GM12878 (cell line): ENCODE results near the gene HP1BP3. TPM values are rescaled to one million over a fixed set of nuclear protein-coding genes. Genes with fewer than 3 reads are reported as not detected.

Source experiments
- ATAC-seq: fragments of 200-7000 bp; cut with Tn5 transposase; 3 replicates; pipeline ENCODE4 v1.9.1; 2020; ENCODE audit warnings: mild to moderate bottlenecking, moderate library complexity
- BruUV-seq: library from RNA; stranded (reverse); fragments of 400-500 nt; replicated peaks from 2 replicates; lab custom pipeline; 2021; lab: Mats Ljungman, UMichigan
- CTCF ChIA-PET: fragments of 300-600 bp; sonication (Branson Sonifier 250); formaldehyde crosslinking; extraction: SDS; loops from one replicate; lab custom pipeline; 2021; ENCODE audit warnings: inconsistent platforms; lab: Yijun Ruan, JAX
- POLR2A ChIA-PET: fragments of 350-600 bp; formaldehyde crosslinking; extraction: SDS; loops from one replicate; lab custom pipeline; 2021; ENCODE audit warnings: inconsistent platforms; lab: Charles Lee
- RAD21 ChIA-PET: fragments of 300-600 bp; sonication (Branson Sonifier 250); formaldehyde crosslinking; loops from one replicate; lab custom pipeline; 2023; ENCODE audit warnings: antibody characterized with exemption; ENCODE audit not compliant: unreplicated experiment; lab: Charles Lee
- SMC1A ChIA-PET: fragments of 300-600 bp; sonication (Branson Sonifier 250); formaldehyde crosslinking; loops from one replicate; lab custom pipeline; 2023; ENCODE audit not compliant: unreplicated experiment, uncharacterized antibody; lab: Charles Lee
- DNase-seq: peaks from one replicate; pipeline ENCODE4 v3.0.0-alpha.2; 2011; ENCODE audit warnings: low read depth, low spot score
- FAIRE-seq: peaks from 3 replicates; lab custom pipeline; 2011; peaks lifted over from hg19 to GRCh38; lab: Jason Lieb, UNC
- H2AFZ ChIP-seq: 2 replicates; pipeline ENCODE4 v1.6.0; 2011; ENCODE audit warnings: low read depth, low read length, control low read depth; ENCODE audit not compliant: control insufficient read depth
- H3K27ac ChIP-seq: 2 replicates; pipeline ENCODE4 v1.5.1; 2011; ENCODE audit warnings: control low read depth; ENCODE audit not compliant: control insufficient read depth, insufficient read depth
- H3K27me3 ChIP-seq, 2 experiments: replicated peaks in 1 of 2; 2 replicates each; pipeline versions ENCODE4 v1.6.0 to v1.6.1; 2011; ENCODE audit warnings: low read length in 1 of 2; ENCODE audit not compliant: control insufficient read depth in 2 of 2, insufficient read depth in 2 of 2
- H3K36me3 ChIP-seq, 2 experiments: 2 replicates each; pipeline ENCODE4 v1.5.1; 2011; ENCODE audit warnings: low read length in 1 of 2; ENCODE audit not compliant: control insufficient read depth in 2 of 2, insufficient read depth in 2 of 2
- H3K4me1 ChIP-seq: 2 replicates; pipeline ENCODE4 v1.6.1; 2011; ENCODE audit warnings: mild to moderate bottlenecking, low read length, moderate library complexity, mixed read lengths; ENCODE audit not compliant: control insufficient read depth, insufficient read depth
- H3K4me2 ChIP-seq: 2 replicates; pipeline ENCODE4 v1.6.0; 2011; ENCODE audit warnings: control low read depth; ENCODE audit not compliant: control insufficient read depth, insufficient read depth
- H3K4me3 ChIP-seq: fragments of 200-600 bp; sonication (generic); 2 replicates; pipeline ENCODE4 v1.5.1; 2016
- H3K79me2 ChIP-seq: 2 replicates; pipeline ENCODE4 v1.6.0; 2011; ENCODE audit warnings: low read length; ENCODE audit not compliant: control insufficient read depth, insufficient read depth
- H3K9ac ChIP-seq: 2 replicates; pipeline ENCODE4 v1.8.0; 2011; ENCODE audit warnings: low read length, control low read depth, mixed read lengths; ENCODE audit not compliant: control insufficient read depth, insufficient read depth
- H3K9me3 ChIP-seq: replicated peaks from 3 replicates; pipeline ENCODE4 v1.5.1; 2011; ENCODE audit warnings: mild to moderate bottlenecking, low read length; ENCODE audit not compliant: control insufficient read depth, insufficient read depth
- H4K20me1 ChIP-seq: 2 replicates; pipeline ENCODE4 v1.6.0; 2011; ENCODE audit not compliant: control insufficient read depth, insufficient read depth
- ASH2L ChIP-seq: fragments of 300-600, 200-600 bp; sonication (generic); IDR thresholded peaks from 2 replicates; pipeline ENCODE4 v1.6.1; 2017; ENCODE audit warnings: low read depth, mild to moderate bottlenecking, borderline replicate concordance
- BMI1 ChIP-seq: fragments of 450-650 bp; IDR thresholded peaks from 2 replicates; pipeline ENCODE4 v1.6.1; 2016; ENCODE audit warnings: mild to moderate bottlenecking, moderate library complexity, borderline replicate concordance
- CUX1 ChIP-seq: IDR thresholded peaks from 2 replicates; pipeline ENCODE4 v1.6.1; 2012; ENCODE audit warnings: improper control_type of control experiment, low read depth, low read length; ENCODE audit not compliant: insufficient replicate concordance
- ETV6 ChIP-seq, 2 experiments: fragments of 450-650 bp in 1 of 2; IDR thresholded peaks in 1 of 2; conservative IDR thresholded peaks in 1 of 2; 2 replicates each; pipeline ENCODE4 v1.6.1; 2014; ENCODE audit warnings: antibody characterized with exemption in 1 of 2, borderline replicate concordance in 1 of 2, low read depth in 1 of 2, mild to moderate bottlenecking in 1 of 2, moderate library complexity in 1 of 2
- JUND ChIP-seq: IDR thresholded peaks from 2 replicates; pipeline ENCODE4 v1.6.1; 2012; ENCODE audit warnings: low read depth, mild to moderate bottlenecking, low read length, improper control_type of control experiment, moderate library complexity
- KAT2A ChIP-seq: conservative IDR thresholded peaks from 2 replicates; pipeline ENCODE4 v1.6.1; 2011; ENCODE audit warnings: low read depth, low read length; ENCODE audit not compliant: control insufficient read depth
- PAX5 ChIP-seq: IDR thresholded peaks from 2 replicates; pipeline ENCODE4 v1.6.1; 2011; ENCODE audit warnings: low read depth, low read length, borderline replicate concordance
- POLR2AphosphoS5 ChIP-seq: IDR thresholded peaks from 2 replicates; pipeline ENCODE4 v1.6.1; 2011; ENCODE audit warnings: mild to moderate bottlenecking, low read length, inconsistent platforms
- RAD51 ChIP-seq: fragments of 450-650 bp; IDR thresholded peaks from 2 replicates; pipeline ENCODE4 v1.6.1; 2016; ENCODE audit warnings: moderate library complexity, mild to moderate bottlenecking, inconsistent platforms
- RUNX3 ChIP-seq: IDR thresholded peaks from 2 replicates; pipeline ENCODE4 v1.6.1; 2012; ENCODE audit warnings: low read length, inconsistent platforms
- SMAD5 ChIP-seq: IDR thresholded peaks from 2 replicates; pipeline ENCODE4 v1.6.1; 2016; ENCODE audit warnings: antibody characterized with exemption, low read depth
- SMARCA5 ChIP-seq: fragments of 450-650 bp; IDR thresholded peaks from 2 replicates; pipeline ENCODE4 v1.6.1; 2017; ENCODE audit warnings: mild to moderate bottlenecking
- STAT1 ChIP-seq: fragments of 450-650 bp; conservative IDR thresholded peaks from 2 replicates; pipeline ENCODE4 v1.6.1; 2014; ENCODE audit warnings: antibody characterized with exemption, mild to moderate bottlenecking
- STAT3 ChIP-seq: IDR thresholded peaks from 2 replicates; pipeline ENCODE4 v1.6.1; 2011; ENCODE audit warnings: low read depth, low read length, improper control_type of control experiment
- TAF1 ChIP-seq: IDR thresholded peaks from 2 replicates; pipeline ENCODE4 v1.6.1; 2011; ENCODE audit warnings: mild to moderate bottlenecking, low read depth, low read length, borderline replicate concordance
- ZSCAN29 ChIP-seq: fragments of 450-650 bp; IDR thresholded peaks from 2 replicates; pipeline ENCODE4 v1.6.1; 2017; ENCODE audit warnings: mild to moderate bottlenecking, moderate library complexity
- WGBS: methylation state at CpG from one replicate; pipeline ENCODE4 v1.1.6; 2016; ENCODE audit warnings: low lambda C conversion rate; ENCODE audit not compliant: insufficient replicate concordance, insufficient coverage; ENCODE audit errors: missing lambda C conversion rate; 5-methylcytosine and 5-hydroxymethylcytosine counted together
- in situ Hi-C: fragments of 300-500 bp; cut with MboI; formaldehyde crosslinking; loops from 9 replicates; pipeline ENCODE4 v1.14.3; 2018; ENCODE audit warnings: mixed read lengths
- intact Hi-C: fragments of 100-400 bp; cut with micrococcal nuclease; formaldehyde crosslinking; loops from one replicate; pipeline ENCODE4 v1.14.2; 2022; ENCODE audit not compliant: unreplicated experiment
- polyA plus RNA-seq, 11 experiments: library from polyadenylated mRNA; depleted of rRNA in 4 of 11; unstranded in 6 of 11; stranded (reverse) in 5 of 11; fragments of >200 nt; fragmentation: Nextera tagmentation in 4 of 11; fragmentation: Illumina TruSeq in 1 of 11; extraction: Ambion mirVana in 4 of 11; extraction: Trizol in 1 of 11; gene quantifications; 1 replicate in 1 of 11; 2 replicates in 10 of 11; pipeline versions ENCODE4 v1.2.1 to v1.2.3, GENCODE V29; 2011 to 2016; ENCODE audit warnings: inconsistent platforms in 2 of 11, missing spikeins in 2 of 11, low read depth in 1 of 11
- total RNA-seq, 4 experiments: library from RNA; depleted of rRNA in 3 of 4; stranded (reverse); fragments of >200 nt in 3 of 4; fragmentation: Illumina TruSeq in 1 of 4; extraction: Trizol in 1 of 4; gene quantifications; 2 replicates each; pipeline versions ENCODE4 v1.2.1 to v1.2.3, GENCODE V29; 2013 to 2021
- TF ChIP-seq, protein P1 (sequence below): fragments of 450-650 bp; IDR thresholded peaks from 2 replicates; pipeline ENCODE4 v1.6.1; 2017; ENCODE audit warnings: antibody characterized with exemption, mild to moderate bottlenecking, moderate library complexity

Gene HP1BP3
- total and polyA plus RNA-seq, 10 of the 15 experiments (the other 5 are each of a cell fraction or from before 2014, with no cell fraction given), result 32.6 to 188 (median 133) TPM

GRCh38 chr1:20704390-20705202 is 82.5 kb downstream of the HP1BP3 start:
- ATAC-seq, result no peak
- BruUV-seq, result no TSS peak
- TF ChIP-seq ZSCAN29 (no peak), CUX1 (no peak), SMAD5 (no peak), ASH2L (no peak), SMARCA5 (no peak), BMI1 (no peak), PAX5 (no peak), STAT3 (no peak), RUNX3 (no peak), STAT1 (no peak), ETV6 (conservative IDR thresholded peaks at IDR 0.05 in 1 of 2, IDR thresholded peaks at IDR 0.05 in 1 of 2; ENCODE audit: borderline replicate concordance in 1 of 2, low read depth in 1 of 2) (no peak), KAT2A (no peak), TAF1 (no peak), POLR2AphosphoS5 (no peak), JUND (no peak), RAD51 (no peak)
- TF ChIP-seq, protein P1, sequence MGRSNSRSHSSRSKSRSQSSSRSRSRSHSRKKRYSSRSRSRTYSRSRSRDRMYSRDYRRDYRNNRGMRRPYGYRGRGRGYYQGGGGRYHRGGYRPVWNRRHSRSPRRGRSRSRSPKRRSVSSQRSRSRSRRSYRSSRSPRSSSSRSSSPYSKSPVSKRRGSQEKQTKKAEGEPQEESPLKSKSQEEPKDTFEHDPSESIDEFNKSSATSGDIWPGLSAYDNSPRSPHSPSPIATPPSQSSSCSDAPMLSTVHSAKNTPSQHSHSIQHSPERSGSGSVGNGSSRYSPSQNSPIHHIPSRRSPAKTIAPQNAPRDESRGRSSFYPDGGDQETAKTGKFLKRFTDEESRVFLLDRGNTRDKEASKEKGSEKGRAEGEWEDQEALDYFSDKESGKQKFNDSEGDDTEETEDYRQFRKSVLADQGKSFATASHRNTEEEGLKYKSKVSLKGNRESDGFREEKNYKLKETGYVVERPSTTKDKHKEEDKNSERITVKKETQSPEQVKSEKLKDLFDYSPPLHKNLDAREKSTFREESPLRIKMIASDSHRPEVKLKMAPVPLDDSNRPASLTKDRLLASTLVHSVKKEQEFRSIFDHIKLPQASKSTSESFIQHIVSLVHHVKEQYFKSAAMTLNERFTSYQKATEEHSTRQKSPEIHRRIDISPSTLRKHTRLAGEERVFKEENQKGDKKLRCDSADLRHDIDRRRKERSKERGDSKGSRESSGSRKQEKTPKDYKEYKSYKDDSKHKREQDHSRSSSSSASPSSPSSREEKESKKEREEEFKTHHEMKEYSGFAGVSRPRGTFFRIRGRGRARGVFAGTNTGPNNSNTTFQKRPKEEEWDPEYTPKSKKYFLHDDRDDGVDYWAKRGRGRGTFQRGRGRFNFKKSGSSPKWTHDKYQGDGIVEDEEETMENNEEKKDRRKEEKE, result no peak

More at GRCh38 chr1:20704390-20705202, 82.5 kb downstream of the HP1BP3 start:
- H3K27me3 ChIP-seq, result no peaks in the 10 kb centered on the region; a peak in 1 of 4 replicates
- no peak overlapping the region for H3K27ac ChIP-seq
- no peak overlapping the region for H3K4me3 ChIP-seq
- ChIA-PET CTCF (no interaction called here), POLR2A (interaction anchor here (1.1 kb wide), 1 partner anchor 284 kb away, joined by 3 read pairs; no protein-coding TSS in a partner anchor), RAD21 (no interaction called here), SMC1A (no interaction called here)
- 73% methylated on average over 40 of the region's 41 CpGs for WGBS
- no peak overlapping the region for H3K4me2 ChIP-seq
- H2AFZ ChIP-seq, result no peak overlapping the region
- no peak overlapping the region for H3K9ac ChIP-seq
- no peak for DNase-seq
- in situ Hi-C loops, result no loop called here
- no peaks in the 10 kb centered on the region for H3K36me3 ChIP-seq
- intact Hi-C loops, result no loop called here
- H3K9me3 ChIP-seq, result no peaks in the 10 kb centered on the region
- FAIRE-seq, result no peak
- no peaks in the 10 kb centered on the region for H3K79me2 ChIP-seq
- H4K20me1 ChIP-seq, result no peaks in the 10 kb centered on the region
- H3K4me1 ChIP-seq, result no peaks in the 10 kb centered on the region
